ENCODE results near the gene MEGF9.

- TF ChIP-seq POLR2AphosphoS5 (IDR thresholded peaks at IDR 0.05) (no peak), CTCF (IDR thresholded peaks at IDR 0.05) (no peak)
Observed at GRCh38 chr9:120737416-120738165, 23.3 kb upstream of the MEGF9 start.

Measured in sigmoid colon (tissue), 4 donors.